PC-9 (cell line): ENCODE results near the gene C5.

ENCODE experiments used
- CTCF ChIP-seq: fragments of 200-600 bp; sonication (generic); conservative IDR thresholded peaks from 2 replicates; pipeline ENCODE4 v1.6.1; 2017; ENCODE audit warnings: mixed run types, antibody characterized with exemption, mild to moderate bottlenecking, moderate library complexity
- EZH2 ChIP-seq: fragments of 200-600 bp; sonication (generic); IDR thresholded peaks from 2 replicates; pipeline ENCODE4 v1.8.0; 2017; ENCODE audit warnings: antibody characterized with exemption, low read depth

- TF ChIP-seq CTCF (no peak), EZH2 (no peak)
These were observed 32.0 kb upstream of the C5 start for GRCh38 chr9:121082075-121082474.
